ENCODE measurements around the gene PPP1R26.

GRCh38 chr9:135512904-135513303, 33.3 kb downstream of the PPP1R26 start:
- TF ChIP-seq ZFP41 (tag by site-specific recombination; IDR thresholded peaks at IDR 0.05; ENCODE audit: borderline replicate concordance) (no peak), ZNF658 (tag by site-specific recombination; IDR thresholded peaks at IDR 0.05) (no peak), ZFP3 (tag by site-specific recombination; IDR thresholded peaks at IDR 0.05; ENCODE audit: low read depth) (no peak), CTCF (tag by site-specific recombination; IDR thresholded peaks at IDR 0.05) (no peak), ZNF2 (tag by site-specific recombination; IDR thresholded peaks at IDR 0.05) (no peak), SCRT1 (tag by site-specific recombination; IDR thresholded peaks at IDR 0.05; ENCODE audit: borderline replicate concordance) (no peak), ZSCAN5A (tag by site-specific recombination; IDR thresholded peaks at IDR 0.05) (no peak), ZSCAN23 (tag by site-specific recombination; IDR thresholded peaks at IDR 0.05) (no peak), PBX3 (CRISPR knock-in tag; IDR thresholded peaks at IDR 0.05) (no peak), BCL11A (tag by site-specific recombination; IDR thresholded peaks at IDR 0.05; ENCODE audit: low read depth) (no peak), WT1 (tag by site-specific recombination; IDR thresholded peaks at IDR 0.05) (no peak), PRDM1 (tag by site-specific recombination; IDR thresholded peaks at IDR 0.05) (no peak)

Measured in HEK293 (cell line).